ENCODE measurements around the gene AKT1S1. TPM values are rescaled to one million over a fixed set of nuclear protein-coding genes. Genes with fewer than 3 reads are reported as not detected.
"Not testable (repeated sequence)": the region's sequence is repeated elsewhere in the genome, so short reads cannot be mapped to it uniquely, and the experiment has no call there.

The AKT1S1 gene
- 52.0 to 70.5 TPM (median 55.8 TPM) in 3 replicates for total RNA-seq
- long read RNA-seq, transcript AKT1S1-207 (5 exons, 3,075 nt) = major isoform, 27 of 49 reads
- long read RNA-seq, transcript AKT1S1-205 (4 exons, 3,640 nt) = minor isoform, 7 of 49 reads
- long read RNA-seq, partial matches to known transcripts = 0 of 49 reads
- long read RNA-seq, other reads (novel, unspliced or antisense) = 9 of 49 reads

DNA sequence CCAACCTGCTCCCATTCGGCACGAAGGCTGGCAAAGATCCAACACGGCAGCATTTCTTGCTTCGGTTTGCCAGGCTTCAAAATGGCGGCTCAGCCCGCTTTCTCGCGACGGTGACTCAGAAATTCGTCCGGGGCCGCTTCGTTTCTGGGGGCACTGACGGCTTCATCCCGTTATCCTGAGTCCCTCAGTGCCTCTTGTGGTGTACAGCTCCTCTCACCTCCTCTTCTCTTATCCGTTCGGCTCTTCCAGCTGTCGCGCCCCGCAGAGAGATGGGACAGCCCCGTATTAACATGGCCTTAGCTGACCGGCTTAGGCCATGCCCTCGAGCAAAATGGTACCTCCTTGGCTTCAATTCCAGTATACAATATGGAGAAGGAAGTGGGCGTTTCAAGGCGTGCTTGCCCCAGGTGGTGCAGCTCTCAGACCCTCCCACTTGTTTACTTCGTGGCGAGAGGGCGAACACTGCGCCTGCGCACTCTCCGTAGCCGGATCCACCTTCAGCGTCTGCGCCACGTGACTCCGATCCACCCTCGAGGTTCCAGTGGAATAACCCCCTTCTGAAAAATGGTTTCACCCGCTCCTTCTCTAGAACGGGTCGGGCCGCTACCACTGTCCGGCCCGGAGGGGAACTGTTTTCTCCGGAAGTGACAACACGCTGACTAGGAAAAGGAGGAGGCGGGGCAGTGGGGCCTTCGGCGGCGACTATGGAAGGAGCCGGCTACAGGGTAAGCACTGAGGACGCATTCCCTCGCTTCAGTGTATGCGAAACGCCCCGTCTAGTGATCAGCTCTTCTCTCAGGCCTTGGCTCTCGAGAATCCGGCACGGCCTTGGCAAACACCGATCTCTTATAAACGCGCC, at the start of gene AKT1S1, which contains the start of gene TBC1D17:
TSS of gene AKT1S1 (minus strand) at position 336 of the 859 bp plus-strand sequence. CDS start 4,060 bp downstream, outside the sequence.
TSS of gene TBC1D17 (plus strand) at position 683 of the 859 bp plus-strand sequence. CDS start at position 705, 22 bp downstream.
- Mint-ChIP-seq H3K4me1 (ENCODE audit: low read depth) (peaks cover 30% of the 10 kb centered on the region), H3K36me3 (ENCODE audit: low read depth) (peaks cover 13% of the 10 kb centered on the region), H3K9me3 (ENCODE audit: low read depth) (no peaks in the 10 kb centered on the region), H3K27me3 (ENCODE audit: low read depth) (no peaks in the 10 kb centered on the region), H3K27ac (ENCODE audit: unreplicated experiment) (no peak within 1 kb of the TSS), H3K4me3 (ENCODE audit: unreplicated experiment) (no peak within 1 kb of the TSS)
- DNase-seq (ENCODE audit: low spot score) = peak; percentile 100
- TF ChIP-seq, protein P1, sequence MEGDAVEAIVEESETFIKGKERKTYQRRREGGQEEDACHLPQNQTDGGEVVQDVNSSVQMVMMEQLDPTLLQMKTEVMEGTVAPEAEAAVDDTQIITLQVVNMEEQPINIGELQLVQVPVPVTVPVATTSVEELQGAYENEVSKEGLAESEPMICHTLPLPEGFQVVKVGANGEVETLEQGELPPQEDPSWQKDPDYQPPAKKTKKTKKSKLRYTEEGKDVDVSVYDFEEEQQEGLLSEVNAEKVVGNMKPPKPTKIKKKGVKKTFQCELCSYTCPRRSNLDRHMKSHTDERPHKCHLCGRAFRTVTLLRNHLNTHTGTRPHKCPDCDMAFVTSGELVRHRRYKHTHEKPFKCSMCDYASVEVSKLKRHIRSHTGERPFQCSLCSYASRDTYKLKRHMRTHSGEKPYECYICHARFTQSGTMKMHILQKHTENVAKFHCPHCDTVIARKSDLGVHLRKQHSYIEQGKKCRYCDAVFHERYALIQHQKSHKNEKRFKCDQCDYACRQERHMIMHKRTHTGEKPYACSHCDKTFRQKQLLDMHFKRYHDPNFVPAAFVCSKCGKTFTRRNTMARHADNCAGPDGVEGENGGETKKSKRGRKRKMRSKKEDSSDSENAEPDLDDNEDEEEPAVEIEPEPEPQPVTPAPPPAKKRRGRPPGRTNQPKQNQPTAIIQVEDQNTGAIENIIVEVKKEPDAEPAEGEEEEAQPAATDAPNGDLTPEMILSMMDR (IDR thresholded peaks at IDR 0.05) = no peak

GRCh38 chr19:49926515-49926914, 49.4 kb upstream of the AKT1S1 start:
- H3K36me3 Mint-ChIP-seq (ENCODE audit: low read depth) = peaks cover 13% of the 10 kb centered on the region
- DNase-seq (ENCODE audit: low spot score) = no peak
- no peak overlapping the region for H3K4me3 Mint-ChIP-seq (ENCODE audit: unreplicated experiment)
- no peaks in the 10 kb centered on the region for H3K9me3 Mint-ChIP-seq (ENCODE audit: low read depth)
- no peaks in the 10 kb centered on the region for H3K27me3 Mint-ChIP-seq (ENCODE audit: low read depth)
- TF ChIP-seq, protein P1 (IDR thresholded peaks at IDR 0.05) = no peak
- H3K27ac Mint-ChIP-seq (ENCODE audit: unreplicated experiment) = no peak overlapping the region
- H3K4me1 Mint-ChIP-seq (ENCODE audit: low read depth) = peaks cover 44% of the 10 kb centered on the region

GRCh38 chr19:49925486-49925885, 48.3 kb upstream of the AKT1S1 start:
- no peak for DNase-seq (ENCODE audit: low spot score)
- Mint-ChIP-seq H3K4me3 (ENCODE audit: unreplicated experiment) (no peak overlapping the region), H3K4me1 (ENCODE audit: low read depth) (peaks cover 42% of the 10 kb centered on the region), H3K27ac (ENCODE audit: unreplicated experiment) (peak overlapping the region; percentile 1), H3K9me3 (ENCODE audit: low read depth) (no peaks in the 10 kb centered on the region), H3K36me3 (ENCODE audit: low read depth) (peaks cover 15% of the 10 kb centered on the region), H3K27me3 (ENCODE audit: low read depth) (no peaks in the 10 kb centered on the region)
- TF ChIP-seq, protein P1 (IDR thresholded peaks at IDR 0.05) = no peak

DNA sequence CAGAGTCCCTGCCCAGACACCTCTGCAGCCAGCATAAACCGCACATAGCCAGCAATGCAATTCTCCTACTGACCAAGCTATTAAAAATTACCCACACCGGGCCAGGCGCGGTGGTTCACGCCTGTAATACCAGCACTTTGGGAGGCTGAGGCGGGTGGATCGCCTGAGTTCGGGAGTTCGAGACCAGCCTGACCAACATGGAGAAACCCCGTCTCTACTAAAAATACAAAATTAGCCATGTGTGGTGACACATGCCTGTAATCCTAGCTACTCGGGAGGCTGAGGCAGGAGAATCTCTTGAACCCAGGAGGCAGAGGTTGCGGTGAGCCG, 47.7 kb upstream of the AKT1S1 start:
- H3K9me3 Mint-ChIP-seq (ENCODE audit: low read depth); DNase-seq (ENCODE audit: low spot score); H3K27me3 Mint-ChIP-seq (ENCODE audit: low read depth); H3K4me3 Mint-ChIP-seq (ENCODE audit: unreplicated experiment): not testable (repeated sequence)
- Mint-ChIP-seq H3K4me1 (ENCODE audit: low read depth) (peaks cover 35% of the 10 kb centered on the region), H3K36me3 (ENCODE audit: low read depth) (peaks cover 13% of the 10 kb centered on the region), H3K27ac (ENCODE audit: unreplicated experiment) (peak overlapping the region; percentile 76)

DNA sequence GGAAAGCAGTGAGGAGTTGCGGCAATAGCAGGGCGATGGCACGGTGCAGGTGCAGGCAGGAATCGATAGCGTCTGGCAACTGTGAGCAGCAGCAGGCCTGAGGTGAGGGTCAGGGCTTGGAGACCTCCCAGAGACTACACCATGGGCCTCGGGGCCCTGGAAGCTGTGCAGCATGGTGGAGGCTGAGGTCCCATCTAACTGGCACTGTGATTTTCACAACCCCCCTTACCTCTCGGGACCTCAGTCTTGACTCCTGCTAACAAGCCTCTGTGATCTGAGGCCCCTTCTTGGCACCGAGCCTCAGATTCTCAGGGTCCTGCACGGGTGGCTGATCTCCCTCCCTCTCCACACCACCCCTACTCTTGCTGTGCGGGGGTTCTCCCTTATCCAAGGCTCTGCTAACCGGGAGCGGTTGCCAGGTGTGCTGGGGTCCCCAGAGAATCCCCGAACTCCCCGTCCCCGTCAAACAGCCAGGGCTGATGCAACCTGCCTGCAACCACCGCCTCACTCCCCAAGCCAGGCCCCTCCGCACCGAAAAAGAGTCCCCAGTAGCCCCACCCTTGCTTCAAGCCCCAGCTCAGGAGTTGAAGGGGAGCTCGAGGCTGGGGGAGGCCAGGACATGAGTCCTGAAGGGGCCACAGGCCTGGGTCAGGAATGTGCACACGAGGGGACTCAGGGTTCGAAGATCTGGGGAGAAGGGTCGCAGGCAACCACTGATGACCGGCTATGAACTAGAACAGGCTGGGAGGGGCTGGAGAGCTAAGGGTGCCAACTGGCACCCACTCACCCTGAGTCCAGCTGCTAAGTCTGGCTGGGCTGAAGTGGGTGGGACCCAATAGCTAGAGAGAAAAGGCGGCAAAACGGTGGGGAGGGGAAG, 47.1 kb upstream of the AKT1S1 start:
- peaks cover 13% of the 10 kb centered on the region for H3K36me3 Mint-ChIP-seq (ENCODE audit: low read depth)
- H3K4me1 Mint-ChIP-seq (ENCODE audit: low read depth) = peaks cover 34% of the 10 kb centered on the region
- H3K27ac Mint-ChIP-seq (ENCODE audit: unreplicated experiment) = peak overlapping the region; percentile 76
- TF ChIP-seq, protein P1 (IDR thresholded peaks at IDR 0.05) = no peak
- no peak for DNase-seq (ENCODE audit: low spot score)
- H3K27me3 Mint-ChIP-seq (ENCODE audit: low read depth) = no peaks in the 10 kb centered on the region
- H3K9me3 Mint-ChIP-seq (ENCODE audit: low read depth) = no peaks in the 10 kb centered on the region
- H3K4me3 Mint-ChIP-seq (ENCODE audit: unreplicated experiment) = no peak overlapping the region
